Measurements from ENCODE around the gene GOT2.

GOT2 gene

DNA sequence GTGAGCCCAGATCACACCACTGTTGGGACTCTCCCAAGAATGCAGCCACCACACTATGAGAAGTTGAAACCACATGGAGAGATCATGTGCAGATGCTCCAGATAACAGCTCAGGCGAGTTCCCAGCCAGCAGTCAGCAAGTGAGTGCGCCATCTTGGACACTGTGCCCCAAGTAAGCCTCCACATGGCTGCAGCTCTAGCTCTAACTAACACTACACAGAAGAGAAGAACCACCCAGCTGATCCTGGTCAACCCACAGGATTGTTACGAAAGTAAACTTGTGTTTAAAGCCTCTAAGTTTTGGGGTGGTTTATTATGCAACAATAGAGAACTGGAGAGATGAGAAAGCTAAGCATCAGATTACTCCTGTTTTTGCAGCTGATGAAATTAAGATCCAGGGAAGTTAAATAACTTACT is 75.3 kb downstream of the GOT2 start:
- no peak for DNase-seq (ENCODE audit: low read depth in 1 of 2, low spot score in 1 of 2)
- in situ Hi-C loops (cut with HindIII; ENCODE audit: low pct_unique_long_range_greater_than_20kb, low sequenced_read_pairs) = no loop called here

More for the DNA sequence above, 75.3 kb downstream of the GOT2 start:
- TF ChIP-seq JUND (IDR thresholded peaks at IDR 0.05; ENCODE audit: low read depth) = no peak
